ENCODE measurements around the gene ISM2. TPM values are rescaled to one million over a fixed set of nuclear protein-coding genes. Genes with fewer than 3 reads are reported as not detected.

Gene ISM2
- total RNA-seq, 4 donors from 2014 or later = not detected

GRCh38 chr14:77475432-77476115, 23.0 kb downstream of the ISM2 start:
- H3K27ac ChIP-seq = no peak overlapping the region
- DNase-seq (ENCODE audit: low spot score in 2 of 2) = no peak
- no peaks in the 10 kb centered on the region for H3K36me3 ChIP-seq
- H3K4me3 ChIP-seq = no peak overlapping the region
- H3K27me3 ChIP-seq = no peaks in the 10 kb centered on the region
- 98% methylated on average over 9 of the region's 35 CpGs for WGBS
- H3K4me1 ChIP-seq = no peaks in the 10 kb centered on the region
- no peaks in the 10 kb centered on the region for H3K9me3 ChIP-seq
- TF ChIP-seq POLR2AphosphoS5 (IDR thresholded peaks at IDR 0.05) (no peak), POLR2A (IDR thresholded peaks at IDR 0.05) (no peak)
- TF ChIP-seq, protein P1, sequence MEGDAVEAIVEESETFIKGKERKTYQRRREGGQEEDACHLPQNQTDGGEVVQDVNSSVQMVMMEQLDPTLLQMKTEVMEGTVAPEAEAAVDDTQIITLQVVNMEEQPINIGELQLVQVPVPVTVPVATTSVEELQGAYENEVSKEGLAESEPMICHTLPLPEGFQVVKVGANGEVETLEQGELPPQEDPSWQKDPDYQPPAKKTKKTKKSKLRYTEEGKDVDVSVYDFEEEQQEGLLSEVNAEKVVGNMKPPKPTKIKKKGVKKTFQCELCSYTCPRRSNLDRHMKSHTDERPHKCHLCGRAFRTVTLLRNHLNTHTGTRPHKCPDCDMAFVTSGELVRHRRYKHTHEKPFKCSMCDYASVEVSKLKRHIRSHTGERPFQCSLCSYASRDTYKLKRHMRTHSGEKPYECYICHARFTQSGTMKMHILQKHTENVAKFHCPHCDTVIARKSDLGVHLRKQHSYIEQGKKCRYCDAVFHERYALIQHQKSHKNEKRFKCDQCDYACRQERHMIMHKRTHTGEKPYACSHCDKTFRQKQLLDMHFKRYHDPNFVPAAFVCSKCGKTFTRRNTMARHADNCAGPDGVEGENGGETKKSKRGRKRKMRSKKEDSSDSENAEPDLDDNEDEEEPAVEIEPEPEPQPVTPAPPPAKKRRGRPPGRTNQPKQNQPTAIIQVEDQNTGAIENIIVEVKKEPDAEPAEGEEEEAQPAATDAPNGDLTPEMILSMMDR (IDR thresholded peaks at IDR 0.05) = no peak

DNA sequence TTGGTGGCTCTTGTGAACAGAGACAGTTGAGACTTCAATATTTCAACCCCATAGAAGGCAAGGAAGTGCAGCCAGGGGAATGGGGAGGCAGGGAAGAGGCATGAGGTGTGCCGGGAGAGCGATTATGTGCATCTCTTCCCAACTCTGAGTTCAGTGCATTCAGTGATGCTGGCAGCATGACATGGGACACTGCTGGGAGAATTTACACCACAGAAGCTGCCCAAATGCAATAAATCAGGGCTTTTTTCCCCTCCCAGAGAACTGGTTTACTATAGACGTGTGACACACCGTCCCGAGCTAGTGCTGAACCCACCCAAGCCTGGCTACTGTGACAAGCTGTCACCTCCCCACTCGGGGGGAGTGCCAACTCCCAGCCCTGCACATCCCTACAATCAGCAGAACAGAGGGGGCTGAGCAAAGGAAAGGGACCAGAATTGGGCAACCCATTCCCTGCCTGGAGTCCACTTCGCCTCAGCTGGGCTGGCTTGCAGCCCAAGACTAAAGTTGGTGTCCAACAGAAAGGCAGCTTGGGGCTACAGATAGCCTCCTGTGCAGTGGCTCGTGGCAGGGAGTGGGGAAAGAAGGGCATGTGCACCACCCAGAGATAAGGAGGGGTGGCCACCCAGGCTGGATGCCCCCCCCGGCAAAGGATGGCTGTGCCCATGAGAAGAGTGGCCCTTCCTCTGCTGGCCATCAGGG, 24.0 kb downstream of the ISM2 start:
- Histone ChIP-seq H3K9me3 (no peaks in the 10 kb centered on the region), H3K4me3 (no peak overlapping the region), H3K4me1 (no peaks in the 10 kb centered on the region), H3K36me3 (peaks cover 2% of the 10 kb centered on the region), H3K27me3 (no peaks in the 10 kb centered on the region), H3K27ac (no peak overlapping the region)
- 57% methylated on average over 6 of the region's 9 CpGs for WGBS
- DNase-seq (ENCODE audit: low spot score in 2 of 2) = no peak
- TF ChIP-seq, protein P1 (IDR thresholded peaks at IDR 0.05) = no peak
- no peak for TF ChIP-seq POLR2AphosphoS5 (IDR thresholded peaks at IDR 0.05)
- TF ChIP-seq EP300 (IDR thresholded peaks at IDR 0.05) = no peak
- no peak for TF ChIP-seq POLR2A (IDR thresholded peaks at IDR 0.05)

- H3K27me3 ChIP-seq = no peaks in the 10 kb centered on the region
- H3K9me3 ChIP-seq = no peaks in the 10 kb centered on the region
- H3K27ac ChIP-seq = no peak overlapping the region
- TF ChIP-seq, protein P1 (IDR thresholded peaks at IDR 0.05) = no peak
- H3K4me3 ChIP-seq = no peak overlapping the region
- WGBS = 62% methylated on average over 5 of the region's 5 CpGs
- DNase-seq (ENCODE audit: low spot score in 2 of 2) = no peak
- peaks cover 9% of the 10 kb centered on the region for H3K36me3 ChIP-seq
- H3K4me1 ChIP-seq = no peaks in the 10 kb centered on the region
Observed at GRCh38 chr14:77473921-77474320, 24.7 kb downstream of the ISM2 start.

DNA sequence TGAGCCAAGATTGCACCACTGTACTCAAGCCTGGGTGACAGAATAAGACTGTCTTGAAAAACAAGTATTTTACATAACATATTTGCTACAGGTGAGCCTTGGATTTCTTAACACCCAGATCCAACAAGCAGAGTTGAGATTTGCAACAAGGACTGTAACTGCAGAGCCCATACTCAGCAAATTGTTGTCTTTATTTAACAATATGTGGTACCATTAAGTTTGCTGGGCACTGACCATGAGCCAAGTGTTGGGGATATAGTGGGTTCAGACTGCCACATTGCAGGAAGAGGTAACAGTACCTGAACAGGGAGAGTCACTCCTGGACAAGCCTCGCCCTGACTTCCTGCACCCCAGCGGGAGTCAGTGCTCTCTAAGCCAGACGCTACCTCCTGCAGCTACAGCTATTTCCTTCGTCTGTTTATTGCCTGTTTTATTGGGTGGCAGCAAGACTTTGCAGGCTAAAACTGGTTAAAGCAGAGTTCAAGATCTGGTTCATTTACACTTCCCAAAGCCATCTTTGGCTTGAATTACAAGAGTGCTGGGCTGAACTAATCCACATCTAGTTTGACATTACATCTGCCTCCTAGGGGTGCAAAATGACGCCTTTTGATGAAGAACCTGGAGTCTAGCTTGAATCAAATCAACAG, 28.3 kb downstream of the ISM2 start:
- Histone ChIP-seq H3K27me3 (no peaks in the 10 kb centered on the region), H3K9me3 (no peaks in the 10 kb centered on the region), H3K27ac (no peak overlapping the region), H3K4me3 (no peak overlapping the region), H3K4me1 (no peaks in the 10 kb centered on the region), H3K36me3 (peaks cover 40% of the 10 kb centered on the region)
- 67% methylated on average over 5 of the region's 5 CpGs for whole genome bisulfite sequencing
- TF ChIP-seq, protein P1 (IDR thresholded peaks at IDR 0.05) = no peak
- TF ChIP-seq EP300 (IDR thresholded peaks at IDR 0.05) (no peak), POLR2A (IDR thresholded peaks at IDR 0.05) (no peak)
- no peak for DNase-seq (ENCODE audit: low spot score in 2 of 2)

DNA sequence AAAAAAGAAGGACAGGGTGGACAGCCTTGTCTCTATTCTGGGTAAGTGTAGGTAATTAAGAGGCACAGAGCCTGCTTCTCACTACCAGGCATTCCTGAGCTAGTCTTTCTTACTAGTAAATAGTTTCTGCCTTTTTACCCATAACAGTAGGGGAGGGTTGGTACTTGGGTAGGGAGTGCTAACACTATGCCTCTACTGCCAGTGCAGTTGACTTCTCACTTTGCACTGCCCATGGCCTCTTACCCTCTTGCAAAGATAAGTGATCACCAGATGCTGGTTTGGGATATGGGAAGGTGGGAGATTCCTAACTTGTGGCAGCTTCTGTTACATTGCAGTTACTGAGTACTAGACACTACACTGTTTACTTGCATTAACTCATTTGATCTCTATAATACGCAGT, 29.1 kb downstream of the ISM2 start:
- TF ChIP-seq, protein P1 (IDR thresholded peaks at IDR 0.05) = no peak
- no peak for TF ChIP-seq POLR2AphosphoS5 (IDR thresholded peaks at IDR 0.05)
- TF ChIP-seq EP300 (IDR thresholded peaks at IDR 0.05) = no peak
- TF ChIP-seq POLR2A (IDR thresholded peaks at IDR 0.05) = no peak
- Histone ChIP-seq H3K9me3 (no peaks in the 10 kb centered on the region), H3K27ac (no peak overlapping the region), H3K27me3 (no peaks in the 10 kb centered on the region), H3K36me3 (peaks cover 48% of the 10 kb centered on the region), H3K4me3 (no peak overlapping the region), H3K4me1 (no peaks in the 10 kb centered on the region)
- WGBS = 69% methylated on average over 1 of the region's 1 CpG
- DNase-seq (ENCODE audit: low spot score in 2 of 2) = no peak
